Measurements from ENCODE around the gene TTC23. TPM values are rescaled to one million over a fixed set of nuclear protein-coding genes. Genes with fewer than 3 reads are reported as not detected.

Gene TTC23
- total and polyA plus RNA-seq, 8 donors = 3.8 to 75.3 (median 14.8) TPM

- H3K4me3 ChIP-seq = no peak overlapping the region
- intact Hi-C loops (cut with DNase I; ENCODE audit: low total_unique reads) = no loop called here
- WGBS, 5 donors = 71 to 89% (median 82%) methylated on average over 3 of the region's 3 CpGs
- no peak for DNase-seq
- no peaks in the 10 kb centered on the region for H3K27me3 ChIP-seq
- no peaks in the 10 kb centered on the region for H3K9me3 ChIP-seq
- H3K27ac ChIP-seq = no peak overlapping the region
- H3K4me1 ChIP-seq = peaks cover 0 to 4% (median 0%) of the 10 kb centered on the region in 4 donors
- H3K36me3 ChIP-seq = peaks cover 0 to 6% (median 2%) of the 10 kb centered on the region in 4 donors
- no peak for TF ChIP-seq POLR2A (IDR thresholded peaks at IDR 0.05)
- no peak for TF ChIP-seq EP300 (IDR thresholded peaks at IDR 0.05)
- TF ChIP-seq CTCF (IDR thresholded peaks at IDR 0.05) = no peak
- TF ChIP-seq POLR2AphosphoS5 (IDR thresholded peaks at IDR 0.05) = no peak
Observed at GRCh38 chr15:99279290-99279689, 29.9 kb upstream of the TTC23 start.

GRCh38 chr15:99275525-99276128 is 26.2 kb upstream of the TTC23 start:
- WGBS, 5 donors = 83 to 92% (median 91%) methylated on average over 9 of the region's 9 CpGs
- DNase-seq = no peak
- H3K9me3 ChIP-seq = no peaks in the 10 kb centered on the region
- no peaks in the 10 kb centered on the region for H3K4me1 ChIP-seq
- intact Hi-C loops (cut with DNase I; ENCODE audit: low total_unique reads) = no loop called here
- H3K27me3 ChIP-seq = no peaks in the 10 kb centered on the region
- H3K36me3 ChIP-seq = peaks cover 0 to 6% (median 2%) of the 10 kb centered on the region in 4 donors
- H3K4me3 ChIP-seq = no peak overlapping the region
- H3K27ac ChIP-seq = no peak overlapping the region
- TF ChIP-seq POLR2A (IDR thresholded peaks at IDR 0.05) (no peak), POLR2AphosphoS5 (IDR thresholded peaks at IDR 0.05) (no peak), EP300 (IDR thresholded peaks at IDR 0.05) (no peak), CTCF (IDR thresholded peaks at IDR 0.05) (no peak)

GRCh38 chr15:99275061-99275460 is 25.7 kb upstream of the TTC23 start:
- Histone ChIP-seq H3K36me3 (peaks cover 0 to 6% (median 2%) of the 10 kb centered on the region in 4 donors), H3K4me1 (no peaks in the 10 kb centered on the region), H3K9me3 (no peaks in the 10 kb centered on the region), H3K27ac (no peak overlapping the region), H3K27me3 (no peaks in the 10 kb centered on the region), H3K4me3 (no peak overlapping the region)
- WGBS, 5 donors = 95 to 99% (median 97%) methylated on average over 2 of the region's 2 CpGs
- intact Hi-C loops (cut with DNase I; ENCODE audit: low total_unique reads) = no loop called here
- DNase-seq = no peak
- TF ChIP-seq EP300 (IDR thresholded peaks at IDR 0.05) (no peak), POLR2A (IDR thresholded peaks at IDR 0.05) (no peak), POLR2AphosphoS5 (IDR thresholded peaks at IDR 0.05) (no peak), CTCF (IDR thresholded peaks at IDR 0.05) (no peak)

- 75 to 82% (median 77%) methylated on average over 3 of the region's 3 CpGs for WGBS, 5 donors
Observed at GRCh38 chr15:99273801-99274200, 24.4 kb upstream of the TTC23 start.

More at GRCh38 chr15:99273801-99274200, 24.4 kb upstream of the TTC23 start:
- peaks cover 0 to 4% (median under 1%) of the 10 kb centered on the region in 4 donors for H3K4me1 ChIP-seq
- no peaks in the 10 kb centered on the region for H3K27me3 ChIP-seq
- intact Hi-C loops (cut with DNase I; ENCODE audit: low total_unique reads) = no loop called here
- DNase-seq = no peak
- H3K9me3 ChIP-seq = no peaks in the 10 kb centered on the region
- H3K27ac ChIP-seq = no peak overlapping the region
- no peak overlapping the region for H3K4me3 ChIP-seq
- no peak for TF ChIP-seq CTCF (IDR thresholded peaks at IDR 0.05)
- no peak for TF ChIP-seq EP300 (IDR thresholded peaks at IDR 0.05)
- no peak for TF ChIP-seq POLR2AphosphoS5 (IDR thresholded peaks at IDR 0.05)
- no peak for TF ChIP-seq POLR2A (IDR thresholded peaks at IDR 0.05)
- H3K36me3 ChIP-seq = no peaks in the 10 kb centered on the region
